MM.1S (cell line): ENCODE measurements around the gene MBOAT7.

ENCODE experiments used
- DNase-seq: peaks from one replicate; pipeline ENCODE4 v3.0.0-alpha.2; 2015
- H2AFZ ChIP-seq: fragments of 300-600 bp; sonication (generic); 2 replicates; pipeline ENCODE4 v1.6.0; 2016; ENCODE audit warnings: antibody characterized with exemption, low read length
- H3F3A ChIP-seq: fragments of 300-600 bp; sonication (generic); 2 replicates; pipeline ENCODE4 v1.6.1; 2016; ENCODE audit warnings: mild to moderate bottlenecking, antibody characterized with exemption, low read length, moderate library complexity, mixed read lengths; ENCODE audit not compliant: insufficient read depth
- H3K27ac ChIP-seq: fragments of 300-600 bp; sonication (generic); 2 replicates; pipeline ENCODE4 v1.5.1; 2016; ENCODE audit warnings: mild to moderate bottlenecking, low read length
- H3K27me3 ChIP-seq: fragments of 300-600 bp; sonication (generic); replicated peaks from 2 replicates; pipeline ENCODE4 v1.6.0; 2016; ENCODE audit warnings: low read length; ENCODE audit not compliant: insufficient read depth
- H3K36me3 ChIP-seq: fragments of 300-600 bp; sonication (generic); replicated peaks from 2 replicates; pipeline ENCODE4 v1.6.1; 2016; ENCODE audit warnings: mild to moderate bottlenecking, low read length, mixed read lengths; ENCODE audit not compliant: insufficient read depth
- H3K4me1 ChIP-seq: fragments of 300-600 bp; sonication (generic); 2 replicates; pipeline ENCODE4 v1.6.1; 2016; ENCODE audit warnings: low read length, mixed read lengths
- H3K4me2 ChIP-seq: fragments of 300-600 bp; sonication (generic); 2 replicates; pipeline ENCODE4 v1.6.0; 2016; ENCODE audit warnings: low read depth, low read length
- H3K4me3 ChIP-seq: fragments of 300-600 bp; sonication (generic); 2 replicates; pipeline ENCODE4 v1.5.1; 2016; ENCODE audit warnings: low read length, mixed read lengths
- H3K79me2 ChIP-seq: fragments of 300-600 bp; sonication (generic); 2 replicates; pipeline ENCODE4 v1.6.1; 2016; ENCODE audit warnings: mixed run types, low read length, mixed read lengths
- H3K9ac ChIP-seq: fragments of 300-600 bp; sonication (generic); 2 replicates; pipeline ENCODE4 v1.6.1; 2016; ENCODE audit warnings: low read length, mixed read lengths
- H3K9me2 ChIP-seq: fragments of 300-600 bp; sonication (generic); replicated peaks from 2 replicates; pipeline ENCODE4 v1.6.1; 2016; ENCODE audit warnings: mild to moderate bottlenecking, low read length, mixed read lengths; ENCODE audit not compliant: insufficient read depth
- H3K9me3 ChIP-seq: fragments of 300-600 bp; sonication (generic); replicated peaks from 2 replicates; pipeline ENCODE4 v1.6.1; 2016; ENCODE audit warnings: mild to moderate bottlenecking, low read length, mixed read lengths; ENCODE audit not compliant: insufficient read depth
- H4K20me1 ChIP-seq: fragments of 300-600 bp; sonication (generic); 2 replicates; pipeline ENCODE4 v1.6.1; 2016; ENCODE audit warnings: mild to moderate bottlenecking, low read length, moderate library complexity, mixed read lengths; ENCODE audit not compliant: insufficient read depth
- EZH2 ChIP-seq: fragments of 300-600 bp; sonication (generic); optimal IDR thresholded peaks from 2 replicates; pipeline ENCODE3; 2017; ENCODE audit warnings: low read depth, mild to moderate bottlenecking, antibody characterized with exemption, low read length, mixed read lengths
- EZH2phosphoT487 ChIP-seq: fragments of 300-600 bp; sonication (generic); IDR thresholded peaks from 2 replicates; pipeline ENCODE4 v1.6.1; 2018; ENCODE audit warnings: antibody characterized with exemption, low read length
- TF ChIP-seq, protein P1 (sequence below): fragments of 300-600 bp; sonication (generic); IDR thresholded peaks from 2 replicates; pipeline ENCODE4 v1.5.1; 2016; ENCODE audit warnings: antibody characterized with exemption, low read length, mixed read lengths

MBOAT7 gene

DNA sequence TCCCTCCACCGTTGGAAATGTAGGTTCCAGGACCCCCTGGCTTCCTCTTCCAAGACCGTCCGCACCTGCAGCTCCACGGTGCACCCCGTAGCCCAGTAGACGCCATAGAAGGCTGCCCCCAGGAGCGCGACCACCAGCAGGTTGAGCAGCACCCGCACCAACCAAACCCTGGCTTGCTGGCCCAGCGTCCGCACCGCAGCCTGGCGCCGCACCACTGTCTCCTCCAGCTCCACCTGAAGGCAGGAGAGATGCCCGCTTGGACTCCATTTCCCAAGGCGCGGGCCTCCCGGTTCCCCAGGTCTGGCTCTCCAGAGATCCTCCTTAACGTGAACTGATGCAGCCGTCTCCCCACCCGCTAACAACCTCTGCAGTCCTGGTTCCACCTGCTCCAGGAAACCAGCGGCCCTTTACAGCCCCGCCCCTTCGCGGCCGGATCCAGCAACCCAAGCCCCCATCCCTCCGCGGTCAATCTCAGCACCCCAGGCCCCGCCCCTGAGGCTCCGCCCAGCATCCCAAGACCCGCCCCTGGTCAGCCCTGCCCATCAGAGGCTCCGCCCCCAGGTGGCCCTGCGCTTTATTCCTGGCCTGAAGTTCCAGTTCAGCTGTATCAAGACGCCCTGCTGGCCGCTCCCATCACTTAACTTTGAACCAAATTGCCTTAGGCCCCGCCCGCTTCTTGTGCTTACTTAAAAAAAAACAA is 24.9 kb downstream of the MBOAT7 start:
- no peak overlapping the region for H2AFZ ChIP-seq

DNA sequence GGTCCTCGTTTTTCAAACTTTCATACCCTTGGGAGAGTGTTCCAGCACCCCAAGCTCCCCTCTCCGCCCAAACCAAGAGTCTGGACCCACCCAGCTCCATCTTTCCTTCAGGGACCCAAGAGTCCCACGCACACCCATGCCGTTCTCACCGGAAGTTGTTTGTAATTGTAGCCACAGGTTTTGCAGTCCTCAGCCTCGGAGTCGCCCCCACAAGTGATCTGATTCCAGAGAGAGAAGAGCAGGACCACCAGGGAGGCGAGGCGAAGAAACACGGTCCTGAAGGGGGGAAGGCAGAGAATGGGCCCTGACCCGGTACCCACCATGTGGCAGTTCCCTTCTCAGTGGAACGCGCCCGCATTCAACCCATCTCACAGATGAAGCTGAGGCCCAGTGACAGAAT is 26.5 kb downstream of the MBOAT7 start:
- Histone ChIP-seq H3K4me3 (peak overlapping the region; percentile 57), H3K79me2 (peaks cover 18% of the 10 kb centered on the region), H3K9me2 (no peaks in the 10 kb centered on the region), H4K20me1 (no peaks in the 10 kb centered on the region), H3K4me2 (peak overlapping the region; percentile 82), H3K27ac (no peak overlapping the region), H2AFZ (peak overlapping the region; percentile 38; the same call in 1 of the 2 replicates), H3F3A (peaks cover 14% of the 10 kb centered on the region), H3K9me3 (no peaks in the 10 kb centered on the region), H3K4me1 (peaks cover 13% of the 10 kb centered on the region; the same call in 1 of the 2 replicates), H3K27me3 (peaks cover 24% of the 10 kb centered on the region), H3K9ac (no peak overlapping the region), H3K36me3 (no peaks in the 10 kb centered on the region)
- DNase-seq: no peak
- no peak for TF ChIP-seq EZH2
- no peak for TF ChIP-seq EZH2phosphoT487
- TF ChIP-seq, protein P1, sequence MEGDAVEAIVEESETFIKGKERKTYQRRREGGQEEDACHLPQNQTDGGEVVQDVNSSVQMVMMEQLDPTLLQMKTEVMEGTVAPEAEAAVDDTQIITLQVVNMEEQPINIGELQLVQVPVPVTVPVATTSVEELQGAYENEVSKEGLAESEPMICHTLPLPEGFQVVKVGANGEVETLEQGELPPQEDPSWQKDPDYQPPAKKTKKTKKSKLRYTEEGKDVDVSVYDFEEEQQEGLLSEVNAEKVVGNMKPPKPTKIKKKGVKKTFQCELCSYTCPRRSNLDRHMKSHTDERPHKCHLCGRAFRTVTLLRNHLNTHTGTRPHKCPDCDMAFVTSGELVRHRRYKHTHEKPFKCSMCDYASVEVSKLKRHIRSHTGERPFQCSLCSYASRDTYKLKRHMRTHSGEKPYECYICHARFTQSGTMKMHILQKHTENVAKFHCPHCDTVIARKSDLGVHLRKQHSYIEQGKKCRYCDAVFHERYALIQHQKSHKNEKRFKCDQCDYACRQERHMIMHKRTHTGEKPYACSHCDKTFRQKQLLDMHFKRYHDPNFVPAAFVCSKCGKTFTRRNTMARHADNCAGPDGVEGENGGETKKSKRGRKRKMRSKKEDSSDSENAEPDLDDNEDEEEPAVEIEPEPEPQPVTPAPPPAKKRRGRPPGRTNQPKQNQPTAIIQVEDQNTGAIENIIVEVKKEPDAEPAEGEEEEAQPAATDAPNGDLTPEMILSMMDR: no peak

More for the DNA sequence above, 24.9 kb downstream of the MBOAT7 start:
- Histone ChIP-seq H3K4me2 (no peak overlapping the region), H3K79me2 (peaks cover 5% of the 10 kb centered on the region; the same call in 1 of the 2 replicates), H3K4me3 (no peak overlapping the region), H3K27ac (no peak overlapping the region), H3K4me1 (peaks cover 10% of the 10 kb centered on the region), H3F3A (no peaks in the 10 kb centered on the region), H3K9me2 (no peaks in the 10 kb centered on the region), H3K27me3 (peaks cover 24% of the 10 kb centered on the region), H4K20me1 (no peaks in the 10 kb centered on the region), H3K9ac (no peak overlapping the region), H3K9me3 (no peaks in the 10 kb centered on the region), H3K36me3 (no peaks in the 10 kb centered on the region)
- TF ChIP-seq EZH2phosphoT487 (no peak), EZH2 (no peak)
- TF ChIP-seq, protein P1: no peak
- DNase-seq: no peak

DNA sequence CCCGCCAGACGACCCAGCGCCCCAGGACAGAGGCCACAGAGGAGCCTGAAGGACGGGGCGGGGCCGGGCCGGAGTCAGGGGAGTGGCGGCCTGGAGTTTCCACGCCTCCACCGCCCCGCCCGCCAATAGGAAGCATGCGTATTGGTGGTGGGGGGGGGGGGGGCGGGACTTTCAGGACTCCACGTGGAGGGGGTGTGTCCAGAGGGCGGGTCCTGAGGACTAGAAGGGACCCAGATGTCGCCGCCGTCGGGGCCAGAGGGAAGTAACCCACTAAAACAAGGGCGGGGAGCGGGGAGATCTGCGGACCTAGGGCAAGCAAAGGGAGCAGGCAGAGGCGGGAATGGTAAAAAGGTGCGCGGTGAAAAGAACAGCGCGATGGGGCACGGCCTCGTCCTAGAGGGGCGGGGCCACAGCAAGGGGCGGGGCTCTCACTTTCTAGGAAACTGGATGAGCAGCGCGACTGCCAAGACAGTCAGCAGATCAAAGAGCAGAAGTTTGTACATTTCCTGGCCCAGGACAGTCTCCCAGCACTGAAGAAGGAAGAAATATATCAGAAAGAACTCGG is 27.1 kb downstream of the MBOAT7 start:
- TF ChIP-seq, protein P1: no peak
- no peak for TF ChIP-seq EZH2phosphoT487
- no peak for TF ChIP-seq EZH2
- H3K4me2 ChIP-seq: peak overlapping the region; percentile 82
- H3K27ac ChIP-seq: no peak overlapping the region
- no peaks in the 10 kb centered on the region for H3K36me3 ChIP-seq
- peaks cover 14% of the 10 kb centered on the region for H3F3A ChIP-seq
- DNase-seq: peak; percentile 68
- no peak overlapping the region for H3K9ac ChIP-seq
- peaks cover 24% of the 10 kb centered on the region for H3K27me3 ChIP-seq
- H3K9me3 ChIP-seq: no peaks in the 10 kb centered on the region
- peak overlapping the region; percentile 57 for H3K4me3 ChIP-seq
- H4K20me1 ChIP-seq: no peaks in the 10 kb centered on the region
- H3K9me2 ChIP-seq: no peaks in the 10 kb centered on the region
- peaks cover 20% of the 10 kb centered on the region for H3K79me2 ChIP-seq
- peak overlapping the region; percentile 38; the same call in 1 of the 2 replicates for H2AFZ ChIP-seq
- peaks cover 13% of the 10 kb centered on the region; the same call in 1 of the 2 replicates for H3K4me1 ChIP-seq
